T-helper 17 cell (primary cell): ENCODE data around the gene EPB41L5. TPM values are rescaled to one million over a fixed set of nuclear protein-coding genes. Genes with fewer than 3 reads are reported as not detected.
"Not testable (repeated sequence)": the region's sequence is repeated elsewhere in the genome, so short reads cannot be mapped to it uniquely, and the experiment has no call there.

ENCODE experiments used
- ATAC-seq: fragments of 150-1000 bp; cut with Tn5 transposase; 2 replicates; pipeline ENCODE4 v1.10.0; 2021; ENCODE audit warnings: mild to moderate bottlenecking, moderate library complexity
- DNase-seq, 3 donors: peaks; one replicate each; pipeline versions ENCODE4 v3.0.0 to v3.0.0-alpha.2; 2020 to 2021
- H3K9me3 ChIP-seq: one replicate; pipeline ENCODE4 v1.7.0; 2013; ENCODE audit warnings: low read length, mild to moderate bottlenecking; ENCODE audit not compliant: control insufficient read depth, poor library complexity, severe bottlenecking
- H3K27ac Mint-ChIP-seq: one replicate; pipeline ENCODE4 v1.8.0; 2022; ENCODE audit warnings: mild to moderate bottlenecking, moderate library complexity, mixed read lengths
- H3K27me3 Mint-ChIP-seq: one replicate; pipeline ENCODE4 v1.8.0; 2022; ENCODE audit warnings: mixed read lengths
- H3K36me3 Mint-ChIP-seq: one replicate; pipeline ENCODE4 v1.8.0; 2022; ENCODE audit warnings: low read depth, mixed read lengths
- H3K4me1 Mint-ChIP-seq: one replicate; pipeline ENCODE4 v1.8.0; 2022; ENCODE audit warnings: mild to moderate bottlenecking, mixed read lengths
- H3K4me3 Mint-ChIP-seq: one replicate; pipeline ENCODE4 v1.8.0; 2022; ENCODE audit warnings: mild to moderate bottlenecking, moderate library complexity, mixed read lengths
- total RNA-seq, 4 donors: library from RNA in 2 of 4; stranded (reverse) in 2 of 4; gene quantifications; one replicate each; pipeline ENCODE4 v1.2.3 and lab custom pipeline; 2022 to 2026

The EPB41L5 gene
- total RNA-seq, 2 donors from 2014 or later: 2.7 to 2.8 TPM

DNA sequence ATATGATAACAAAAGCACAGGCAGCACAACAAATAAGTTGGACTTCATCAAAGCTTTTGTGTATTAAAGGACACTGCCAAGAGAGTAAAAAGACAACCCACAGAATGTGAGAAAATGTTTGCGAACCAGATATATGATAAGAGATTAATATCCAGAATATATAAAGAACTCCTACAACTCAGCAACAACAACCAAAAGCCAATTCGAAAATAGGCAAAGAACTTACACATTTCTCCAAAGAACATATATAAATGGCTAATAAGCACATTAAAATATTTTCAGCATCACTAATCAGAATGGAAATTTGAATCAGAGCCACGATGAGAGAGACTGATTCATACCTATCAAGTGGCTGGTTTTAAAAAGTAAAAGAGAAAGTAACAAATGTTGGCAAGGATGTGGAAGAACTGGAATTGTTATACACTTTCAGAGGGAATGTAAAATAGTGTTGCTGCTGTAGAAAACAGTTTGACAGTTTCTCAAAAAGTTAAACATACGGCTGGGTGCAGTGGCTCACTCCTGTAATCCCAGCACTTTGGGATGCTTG is 25.2 kb downstream of the EPB41L5 start:
- Mint-ChIP-seq H3K36me3 (no peaks in the 10 kb centered on the region), H3K4me3 (no peak overlapping the region), H3K4me1 (peaks cover 5% of the 10 kb centered on the region), H3K27me3 (no peaks in the 10 kb centered on the region), H3K27ac (no peak overlapping the region)
- ATAC-seq: no peak
- no peaks in the 10 kb centered on the region for H3K9me3 ChIP-seq
- no peak for DNase-seq

DNA sequence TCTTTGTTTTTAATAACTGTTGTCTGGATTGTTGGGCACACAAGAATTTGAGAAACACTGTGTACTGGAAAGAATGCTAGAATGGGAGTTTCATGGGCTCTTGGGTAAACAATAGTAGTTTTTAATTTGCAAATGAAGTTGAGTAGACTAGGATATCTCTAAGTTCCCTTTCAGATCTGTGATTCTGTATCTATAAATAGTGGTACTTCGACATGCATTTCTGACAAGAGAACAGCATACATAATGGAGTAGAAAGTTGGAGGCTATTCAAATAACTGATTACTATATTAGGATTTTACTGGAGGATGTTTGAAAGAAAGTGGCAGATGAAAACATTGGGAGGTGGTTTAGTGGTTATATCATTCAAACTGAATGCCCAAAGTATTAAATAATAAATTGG is 29.5 kb downstream of the EPB41L5 start:
- no peaks in the 10 kb centered on the region for H3K4me1 Mint-ChIP-seq
- no peak overlapping the region for H3K27ac Mint-ChIP-seq
- no peak for ATAC-seq
- H3K36me3 Mint-ChIP-seq: peaks cover 2% of the 10 kb centered on the region
- H3K4me3 Mint-ChIP-seq: no peak overlapping the region
- peaks cover 2% of the 10 kb centered on the region for H3K9me3 ChIP-seq
- H3K27me3 Mint-ChIP-seq: no peaks in the 10 kb centered on the region
- DNase-seq: no peak

DNA sequence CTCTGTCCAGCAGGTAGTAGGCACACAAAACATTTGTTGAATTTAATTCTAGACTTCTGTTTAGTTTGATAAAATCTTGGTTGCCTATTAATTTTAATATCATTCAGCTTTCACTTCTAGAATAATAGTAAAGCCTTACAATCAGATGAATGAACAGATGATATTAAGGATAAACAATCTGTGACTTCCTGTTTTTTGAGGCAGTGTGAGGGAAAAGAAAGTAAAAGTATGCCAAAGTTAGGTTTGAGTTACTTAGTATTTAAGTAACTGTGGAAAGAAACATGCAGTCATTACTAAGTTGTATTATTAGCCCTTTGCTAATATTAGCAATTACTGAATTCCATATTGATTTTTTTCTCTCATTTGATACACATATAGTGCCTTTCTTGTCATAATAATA is 31.5 kb downstream of the EPB41L5 start:
- no peak for ATAC-seq
- peaks cover 2% of the 10 kb centered on the region for H3K9me3 ChIP-seq
- Mint-ChIP-seq H3K27ac (no peak overlapping the region), H3K4me1 (no peaks in the 10 kb centered on the region), H3K27me3 (no peaks in the 10 kb centered on the region), H3K36me3 (peaks cover 5% of the 10 kb centered on the region), H3K4me3 (no peak overlapping the region)
- DNase-seq: no peak

DNA sequence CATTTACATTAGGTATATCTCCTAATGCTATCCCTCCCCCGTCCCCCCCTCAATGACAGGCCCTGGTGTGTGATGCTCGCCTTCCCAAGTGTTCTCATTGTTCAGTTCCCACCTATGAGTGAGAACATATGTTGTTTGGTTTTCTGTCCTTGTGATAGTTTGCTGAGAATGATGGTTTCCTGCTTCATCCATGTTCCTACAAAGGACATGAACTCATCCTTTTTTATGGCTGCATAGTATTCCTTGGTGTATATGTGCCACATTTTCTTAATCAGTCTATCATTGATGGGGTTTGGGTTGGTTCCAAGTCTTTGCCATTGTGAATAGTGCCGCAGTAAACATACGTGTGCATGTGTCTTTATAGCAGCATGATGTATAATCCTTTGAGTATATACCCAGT is 32.9 kb downstream of the EPB41L5 start:
- not testable (repeated sequence) for H3K27ac Mint-ChIP-seq, H3K4me1 Mint-ChIP-seq, H3K27me3 Mint-ChIP-seq, H3K36me3 Mint-ChIP-seq, DNase-seq, ATAC-seq, H3K9me3 ChIP-seq, H3K4me3 Mint-ChIP-seq

DNA sequence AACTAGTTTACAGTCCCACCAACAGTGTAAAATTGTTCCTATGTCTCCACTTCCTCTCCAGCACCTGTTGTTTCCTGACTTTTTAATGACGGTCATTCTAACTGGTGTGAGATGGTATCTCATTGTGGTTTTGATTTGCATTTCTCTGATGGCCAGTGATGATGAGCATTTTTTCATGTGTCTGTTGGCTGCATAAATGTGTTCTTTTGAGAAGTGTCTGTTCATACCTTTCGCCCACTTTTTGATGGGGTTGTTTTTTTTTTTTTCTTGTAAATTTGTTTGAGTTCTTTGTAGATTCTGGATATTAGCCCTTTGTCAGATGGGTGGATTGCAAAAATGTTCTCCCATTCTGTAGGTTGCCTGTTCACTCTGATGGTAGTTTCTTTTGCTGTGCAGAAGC is 33.4 kb downstream of the EPB41L5 start:
- ATAC-seq, H3K27ac Mint-ChIP-seq, H3K4me1 Mint-ChIP-seq, H3K36me3 Mint-ChIP-seq, DNase-seq, H3K9me3 ChIP-seq, H3K27me3 Mint-ChIP-seq, H3K4me3 Mint-ChIP-seq: not testable (repeated sequence)

DNA sequence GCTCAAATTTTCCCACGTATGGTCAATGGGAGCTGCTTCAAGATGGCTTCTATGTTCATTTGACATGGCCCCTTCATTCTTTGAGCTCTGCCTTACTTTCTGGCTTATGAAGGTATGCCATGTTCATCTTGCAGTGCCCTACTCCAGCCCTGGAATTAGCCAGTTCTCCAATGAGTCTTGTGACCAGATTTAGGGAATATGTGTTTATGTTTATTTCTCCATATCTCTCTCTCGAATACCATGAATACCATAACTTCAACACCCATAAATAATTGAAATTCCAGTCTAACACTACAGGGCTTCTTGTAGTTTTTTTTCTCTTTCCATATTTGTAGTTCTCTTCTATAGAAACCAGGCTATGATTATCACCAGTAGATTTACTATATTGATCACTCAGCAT is 39.7 kb downstream of the EPB41L5 start:
- H3K9me3 ChIP-seq: no peaks in the 10 kb centered on the region
- no peak overlapping the region for H3K27ac Mint-ChIP-seq
- H3K4me1 Mint-ChIP-seq: no peaks in the 10 kb centered on the region
- no peak overlapping the region for H3K4me3 Mint-ChIP-seq
- no peaks in the 10 kb centered on the region for H3K27me3 Mint-ChIP-seq
- DNase-seq (no peak), ATAC-seq (no peak)
- H3K36me3 Mint-ChIP-seq: peaks cover 7% of the 10 kb centered on the region

DNA sequence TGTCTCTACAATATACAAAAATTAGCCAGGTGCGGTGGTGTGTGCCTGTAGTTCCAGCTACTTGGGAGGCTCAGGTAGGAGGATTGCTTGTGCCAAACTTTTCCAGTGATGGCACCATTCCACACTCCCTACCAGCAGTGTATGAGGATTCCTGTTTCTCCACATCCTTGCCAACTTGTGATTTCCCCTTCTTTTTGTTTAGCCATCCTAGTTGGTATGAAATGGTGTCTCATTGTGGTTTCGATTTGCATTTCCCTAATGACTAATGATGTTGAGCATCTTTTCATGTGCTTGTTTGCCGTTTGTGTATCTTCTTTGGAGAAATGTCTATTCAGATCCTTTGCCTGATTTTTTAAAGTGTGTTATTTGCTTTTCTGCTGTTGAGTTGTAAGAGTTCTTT is 41.0 kb downstream of the EPB41L5 start:
- no peaks in the 10 kb centered on the region for H3K4me1 Mint-ChIP-seq
- H3K27me3 Mint-ChIP-seq: no peaks in the 10 kb centered on the region
- DNase-seq (no peak), ATAC-seq (no peak)
- no peaks in the 10 kb centered on the region for H3K9me3 ChIP-seq
- H3K27ac Mint-ChIP-seq: no peak overlapping the region
- no peak overlapping the region for H3K4me3 Mint-ChIP-seq
- H3K36me3 Mint-ChIP-seq: peaks cover 6% of the 10 kb centered on the region

DNA sequence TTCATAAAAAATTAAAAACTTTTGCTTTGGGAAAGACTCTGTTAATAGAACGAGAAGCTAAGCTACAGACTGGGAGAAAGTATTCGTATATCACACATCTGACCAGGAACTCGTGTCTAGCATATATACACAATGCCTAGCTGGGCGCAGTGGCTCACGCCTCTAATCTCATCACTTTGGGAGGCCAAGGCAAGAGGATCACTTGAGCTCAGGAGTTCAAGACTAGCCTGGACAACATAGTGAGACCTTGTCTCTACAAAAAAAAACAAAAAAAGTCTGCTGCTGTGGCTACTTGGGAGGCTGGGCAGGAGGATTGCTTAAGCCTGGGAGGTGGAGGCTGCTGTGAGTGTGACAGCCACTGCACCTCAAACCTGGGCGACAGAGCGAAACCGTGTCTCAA is 46.6 kb downstream of the EPB41L5 start:
- H3K27me3 Mint-ChIP-seq: no peaks in the 10 kb centered on the region
- H3K4me1 Mint-ChIP-seq: peaks cover 3% of the 10 kb centered on the region
- no peak overlapping the region for H3K4me3 Mint-ChIP-seq
- no peak for ATAC-seq
- H3K36me3 Mint-ChIP-seq: peaks cover 8% of the 10 kb centered on the region
- no peak overlapping the region for H3K27ac Mint-ChIP-seq
- H3K9me3 ChIP-seq: no peaks in the 10 kb centered on the region
- DNase-seq: no peak

DNA sequence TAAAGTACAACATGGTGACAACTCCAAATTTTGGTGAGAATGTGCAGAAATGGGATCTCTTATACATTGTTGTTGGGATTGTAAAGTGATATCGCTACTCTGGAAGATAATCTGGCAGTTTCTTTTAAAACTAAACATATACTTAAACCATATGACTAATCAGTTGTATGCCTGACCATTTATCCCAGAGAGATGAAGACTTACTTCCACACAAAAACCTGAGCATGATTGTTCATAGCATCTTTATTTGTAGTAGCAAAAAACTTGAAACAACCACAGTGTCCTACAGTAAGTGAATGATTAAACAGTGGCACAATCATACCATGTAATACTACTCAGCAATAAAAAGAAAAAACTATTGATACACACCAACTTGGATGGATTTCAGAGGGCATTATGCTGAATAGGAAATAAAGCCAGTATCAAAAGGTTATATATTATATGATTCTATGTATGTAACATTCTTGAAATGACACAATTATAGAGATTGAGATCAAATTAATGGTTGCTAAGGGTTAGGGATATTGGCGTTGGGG is 47.3 kb downstream of the EPB41L5 start:
- ATAC-seq (no peak), DNase-seq (no peak)
- no peaks in the 10 kb centered on the region for H3K27me3 Mint-ChIP-seq
- H3K27ac Mint-ChIP-seq: no peak overlapping the region
- no peak overlapping the region for H3K4me3 Mint-ChIP-seq
- peaks cover 3% of the 10 kb centered on the region for H3K4me1 Mint-ChIP-seq
- H3K36me3 Mint-ChIP-seq: peaks cover 8% of the 10 kb centered on the region
- H3K9me3 ChIP-seq: no peaks in the 10 kb centered on the region

DNA sequence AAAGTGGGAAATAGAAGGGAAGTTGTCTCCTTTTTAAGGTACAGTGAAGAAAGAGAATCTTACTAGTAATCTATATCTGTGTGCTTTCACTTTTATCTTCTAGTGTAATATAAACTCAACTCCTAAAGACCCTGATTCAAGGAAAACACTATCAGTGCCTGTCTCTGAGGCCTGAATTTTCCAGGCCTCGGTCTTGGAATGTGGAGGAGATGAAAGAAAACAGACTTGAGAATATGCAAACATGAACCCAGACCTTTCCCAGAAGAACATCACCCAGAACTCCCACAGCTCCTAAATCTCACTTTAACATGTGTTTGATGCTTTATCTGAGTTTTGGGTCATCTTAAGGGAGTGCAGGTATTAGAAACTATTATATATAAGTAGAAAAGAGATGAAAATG is 51.8 kb downstream of the EPB41L5 start:
- no peaks in the 10 kb centered on the region for H3K27me3 Mint-ChIP-seq
- H3K27ac Mint-ChIP-seq: no peak overlapping the region
- H3K4me1 Mint-ChIP-seq: peaks cover 3% of the 10 kb centered on the region
- ATAC-seq (no peak), DNase-seq (no peak)
- H3K36me3 Mint-ChIP-seq: peaks cover 4% of the 10 kb centered on the region
- no peaks in the 10 kb centered on the region for H3K9me3 ChIP-seq
- H3K4me3 Mint-ChIP-seq: no peak overlapping the region

DNA sequence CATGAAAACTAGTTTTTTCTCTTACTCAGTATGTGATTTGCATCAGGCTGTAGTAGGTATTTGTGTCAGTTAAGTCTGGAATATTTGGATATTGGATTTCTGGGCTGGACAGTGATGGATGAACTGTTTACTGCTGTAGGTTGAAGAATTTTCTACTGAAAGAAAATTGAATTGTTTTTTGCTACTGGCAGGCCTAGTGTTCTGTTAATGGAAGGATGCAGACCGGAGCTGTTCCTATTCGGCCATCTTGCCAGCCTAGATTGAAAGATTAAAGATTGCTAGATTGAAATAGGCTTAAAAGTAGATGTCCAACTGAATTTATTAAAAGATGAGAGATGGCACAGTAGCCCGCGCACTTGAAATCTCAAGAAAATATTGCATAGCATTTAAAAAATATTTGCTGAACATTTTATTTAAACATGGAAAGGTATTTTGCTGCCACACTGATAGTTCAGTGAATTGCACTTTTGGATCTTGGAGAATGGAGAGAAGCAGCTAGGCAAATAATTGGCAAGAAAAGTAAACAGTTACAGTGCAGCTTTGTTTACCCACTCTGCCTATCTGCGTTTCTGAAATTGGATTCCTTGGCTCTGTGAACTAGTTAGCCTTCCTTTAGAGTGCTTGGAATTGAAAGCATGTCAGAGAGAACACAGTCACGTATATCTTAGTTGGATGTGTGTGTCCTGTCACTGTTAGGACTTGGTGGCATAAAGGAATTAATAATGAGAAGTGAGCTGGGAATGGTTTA is 54.1 kb downstream of the EPB41L5 start:
- no peaks in the 10 kb centered on the region for H3K9me3 ChIP-seq
- no peak overlapping the region for H3K4me3 Mint-ChIP-seq
- H3K4me1 Mint-ChIP-seq: peaks cover 3% of the 10 kb centered on the region
- no peak overlapping the region for H3K27ac Mint-ChIP-seq
- H3K36me3 Mint-ChIP-seq: peaks cover 4% of the 10 kb centered on the region
- no peaks in the 10 kb centered on the region for H3K27me3 Mint-ChIP-seq
- DNase-seq: no peak
- no peak for ATAC-seq

DNA sequence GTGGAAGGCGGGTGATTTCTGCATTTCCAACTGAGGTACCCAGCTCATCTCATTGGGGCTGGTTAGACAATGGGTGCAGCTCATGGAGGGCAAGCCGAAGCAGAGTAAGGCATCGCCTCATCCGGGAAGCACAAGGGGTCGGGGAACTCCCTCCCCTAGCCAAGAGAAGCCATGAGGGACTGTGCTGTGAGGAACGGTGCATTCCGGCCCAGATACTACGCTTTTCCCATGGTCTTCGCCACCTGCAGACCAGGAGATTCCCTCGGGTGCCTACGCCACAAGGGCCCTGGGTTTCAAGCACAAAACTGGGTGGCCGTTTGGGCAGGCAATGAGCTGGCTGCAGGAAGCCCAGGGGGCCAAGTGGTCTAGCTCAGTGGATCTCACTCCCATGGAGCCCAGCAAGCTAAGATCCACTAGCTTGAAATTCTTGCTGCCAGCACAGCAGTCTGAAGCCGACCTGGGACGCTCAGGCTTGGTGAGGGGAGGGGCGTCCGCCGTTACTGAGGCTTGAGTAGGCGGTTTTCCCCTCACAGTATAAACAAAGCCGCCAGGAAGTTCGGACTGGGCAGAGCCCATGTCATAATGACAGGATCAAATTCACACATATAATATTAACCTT is 55.3 kb downstream of the EPB41L5 start:
- H3K4me3 Mint-ChIP-seq, H3K36me3 Mint-ChIP-seq, H3K27ac Mint-ChIP-seq, H3K27me3 Mint-ChIP-seq, DNase-seq, H3K9me3 ChIP-seq, ATAC-seq, H3K4me1 Mint-ChIP-seq: not testable (repeated sequence)

DNA sequence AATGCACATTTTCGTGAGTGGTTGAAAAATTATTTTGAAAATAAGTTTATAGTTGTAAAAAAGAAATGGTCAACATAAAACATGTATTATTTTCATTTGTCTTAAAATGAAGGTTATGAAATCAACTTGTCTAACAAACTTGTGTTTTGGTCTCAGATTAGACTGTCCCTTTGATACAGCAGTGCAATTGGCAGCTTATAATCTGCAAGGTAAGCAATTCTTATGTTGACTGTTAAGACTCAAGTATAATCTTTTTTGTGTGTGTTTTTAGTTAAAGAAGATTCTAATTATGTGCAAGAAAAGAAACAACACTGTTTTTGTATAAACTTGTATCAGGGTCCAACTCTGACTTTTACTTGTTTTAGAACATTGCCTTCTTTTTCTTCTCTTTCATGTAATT is 62.7 kb downstream of the EPB41L5 start:
- DNase-seq: no peak
- Mint-ChIP-seq H3K27me3 (no peaks in the 10 kb centered on the region), H3K36me3 (peaks cover 3% of the 10 kb centered on the region), H3K4me3 (no peak overlapping the region), H3K27ac (no peak overlapping the region), H3K4me1 (no peaks in the 10 kb centered on the region)
- no peaks in the 10 kb centered on the region for H3K9me3 ChIP-seq
- no peak for ATAC-seq

DNA sequence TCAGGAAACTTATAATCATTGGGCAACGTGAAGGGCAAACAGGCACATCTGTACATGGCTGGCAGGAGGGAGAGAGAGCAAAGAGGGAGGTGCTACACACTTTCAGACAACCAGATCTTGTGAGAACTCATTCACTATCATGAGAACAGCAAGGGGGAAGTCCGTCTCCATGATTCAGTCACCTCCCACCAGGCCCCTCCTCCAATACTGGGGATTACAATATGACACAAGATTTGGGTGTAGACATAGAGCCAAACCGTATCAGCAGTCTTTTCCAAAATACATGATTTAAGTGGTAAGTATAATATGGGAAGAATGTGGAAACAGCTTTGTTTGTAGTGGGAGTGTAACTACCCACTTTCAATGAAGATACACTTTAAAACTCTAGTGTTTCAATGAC is 65.0 kb downstream of the EPB41L5 start:
- Mint-ChIP-seq H3K27me3 (no peaks in the 10 kb centered on the region), H3K4me1 (no peaks in the 10 kb centered on the region), H3K36me3 (peaks cover 3% of the 10 kb centered on the region), H3K27ac (no peak overlapping the region), H3K4me3 (no peak overlapping the region)
- DNase-seq (no peak), ATAC-seq (no peak)
- H3K9me3 ChIP-seq: no peaks in the 10 kb centered on the region
